Fibroblast of lung (primary cell): ENCODE results near the gene ZNF227. TPM values are rescaled to one million over a fixed set of nuclear protein-coding genes. Genes with fewer than 3 reads are reported as not detected.

ENCODE experiments used
- DNase-seq, 2 donors: peaks; one replicate each; pipeline versions ENCODE4 v3.0.0 to v3.0.0-alpha.2; 2010; ENCODE audit warnings: low read depth in 2 of 2
- H2AFZ ChIP-seq: 2 replicates; pipeline ENCODE4 v1.5.1; 2012; ENCODE audit warnings: low read length, control low read depth, inconsistent platforms
- H3K27ac ChIP-seq: 2 replicates; pipeline ENCODE4 v1.5.1; 2011; ENCODE audit warnings: low read length, control low read depth; ENCODE audit not compliant: insufficient read depth
- H3K27me3 ChIP-seq: 2 replicates; pipeline ENCODE4 v1.5.1; 2011; ENCODE audit warnings: mild to moderate bottlenecking, low read length; ENCODE audit not compliant: control insufficient read depth, insufficient read depth
- H3K36me3 ChIP-seq: 2 replicates; pipeline ENCODE4 v1.5.1; 2011; ENCODE audit warnings: low read length; ENCODE audit not compliant: control insufficient read depth, insufficient read depth
- H3K4me1 ChIP-seq: 2 replicates; pipeline ENCODE4 v1.5.1; 2011; ENCODE audit warnings: low read length; ENCODE audit not compliant: control insufficient read depth, insufficient read depth; ENCODE audit errors: extremely low read depth
- H3K4me2 ChIP-seq: 2 replicates; pipeline ENCODE4 v1.5.1; 2011; ENCODE audit warnings: low read length, control low read depth; ENCODE audit not compliant: insufficient read depth; ENCODE audit errors: extremely low read depth
- H3K4me3 ChIP-seq, 4 experiments: fragments of 200-600 bp in 1 of 4; sonication (generic) in 1 of 4; replicated peaks in 1 of 4; 2 replicates each; pipeline ENCODE4 v1.5.1; 2011 to 2016; ENCODE audit warnings: low read length in 4 of 4, low read depth in 3 of 4, mild to moderate bottlenecking in 3 of 4, control low read depth in 2 of 4, inconsistent platforms in 1 of 4, mixed read lengths in 1 of 4; ENCODE audit not compliant: insufficient read depth in 1 of 4; ENCODE audit errors: control extremely low read depth in 1 of 4
- H3K79me2 ChIP-seq: 2 replicates; pipeline ENCODE4 v1.5.1; 2012; ENCODE audit warnings: mild to moderate bottlenecking, low read length, inconsistent platforms; ENCODE audit not compliant: control insufficient read depth, insufficient read depth
- H3K9ac ChIP-seq: 2 replicates; pipeline ENCODE4 v1.5.1; 2011; ENCODE audit warnings: mild to moderate bottlenecking, low read length, control low read depth; ENCODE audit not compliant: insufficient read depth
- H3K9me3 ChIP-seq: 2 replicates; pipeline ENCODE4 v1.5.1; 2012; ENCODE audit warnings: low read depth, low read length; ENCODE audit not compliant: control insufficient read depth, insufficient read depth
- H4K20me1 ChIP-seq: 2 replicates; pipeline ENCODE4 v1.5.1; 2011; ENCODE audit warnings: low read length; ENCODE audit not compliant: control insufficient read depth, insufficient read depth; ENCODE audit errors: extremely low read depth
- CTCF ChIP-seq, 2 donors: IDR thresholded peaks in 1 of 2; conservative IDR thresholded peaks in 1 of 2; 1 replicate in 1 of 2; 2 replicates in 1 of 2; pipeline ENCODE4 v1.5.1; 2011 to 2012; ENCODE audit warnings: low read length in 2 of 2, control low read depth in 1 of 2, inconsistent platforms in 1 of 2, low read depth in 1 of 2, mild to moderate bottlenecking in 1 of 2
- EZH2 ChIP-seq: IDR thresholded peaks from 2 replicates; pipeline ENCODE4 v1.5.1; 2012; ENCODE audit warnings: low read length, control low read depth, mild to moderate bottlenecking; ENCODE audit errors: missing control alignments
- polyA plus RNA-seq, 2 donors: library from polyadenylated mRNA; depleted of rRNA in 1 of 2; stranded (reverse) in 1 of 2; unstranded in 1 of 2; fragments of >200 nt; gene quantifications; 2 replicates each; pipeline ENCODE4 v1.2.1, GENCODE V29; 2011 to 2012; ENCODE audit warnings: missing spikeins in 1 of 2
- total RNA-seq: library from RNA; depleted of rRNA; stranded (reverse); fragments of >200 nt; gene quantifications from 2 replicates; pipeline ENCODE4 v1.2.1, GENCODE V29; 2014

Gene ZNF227
- total and polyA plus RNA-seq, 2 donors (not counting 1 experiment from before 2014, with no cell fraction given): 9.9 to 32.0 TPM

GRCh38 chr19:44180968-44181367 lies 31.4 kb upstream of the ZNF227 start:
- Histone ChIP-seq H3K4me2 (no peak overlapping the region), H3K9me3 (peaks cover 6% of the 10 kb centered on the region), H3K36me3 (peaks cover 5% of the 10 kb centered on the region), H2AFZ (no peak overlapping the region), H4K20me1 (no peaks in the 10 kb centered on the region), H3K79me2 (no peaks in the 10 kb centered on the region), H3K4me1 (no peaks in the 10 kb centered on the region), H3K27ac (no peak overlapping the region), H3K4me3 (no peak overlapping the region), H3K27me3 (no peaks in the 10 kb centered on the region), H3K9ac (no peak overlapping the region)
- no peak for DNase-seq
- no peak for TF ChIP-seq EZH2
- no peak for TF ChIP-seq CTCF (conservative IDR thresholded peaks at IDR 0.05 in 1 of 2, IDR thresholded peaks at IDR 0.05 in 1 of 2; ENCODE audit: low read depth in 1 of 2, low read length in 2 of 2)

GRCh38 chr19:44182145-44182544 lies 30.2 kb upstream of the ZNF227 start:
- Histone ChIP-seq H4K20me1 (no peaks in the 10 kb centered on the region), H3K4me1 (no peaks in the 10 kb centered on the region), H3K27me3 (no peaks in the 10 kb centered on the region), H2AFZ (no peak overlapping the region), H3K4me3 (no peak overlapping the region), H3K36me3 (no peaks in the 10 kb centered on the region), H3K27ac (no peak overlapping the region), H3K9me3 (no peaks in the 10 kb centered on the region), H3K4me2 (no peak overlapping the region), H3K79me2 (no peaks in the 10 kb centered on the region), H3K9ac (no peak overlapping the region)
- DNase-seq: no peak
- no peak for TF ChIP-seq CTCF (conservative IDR thresholded peaks at IDR 0.05 in 1 of 2, IDR thresholded peaks at IDR 0.05 in 1 of 2; ENCODE audit: low read depth in 1 of 2, low read length in 2 of 2)
- no peak for TF ChIP-seq EZH2

- no peak overlapping the region for H2AFZ ChIP-seq
- no peaks in the 10 kb centered on the region for H3K36me3 ChIP-seq
- no peaks in the 10 kb centered on the region for H3K9me3 ChIP-seq
- no peaks in the 10 kb centered on the region for H3K79me2 ChIP-seq
- no peak overlapping the region for H3K27ac ChIP-seq
- no peaks in the 10 kb centered on the region for H3K4me1 ChIP-seq
- TF ChIP-seq EZH2: no peak
- no peak for TF ChIP-seq CTCF (conservative IDR thresholded peaks at IDR 0.05 in 1 of 2, IDR thresholded peaks at IDR 0.05 in 1 of 2; ENCODE audit: low read depth in 1 of 2, low read length in 2 of 2)
- no peak overlapping the region for H3K9ac ChIP-seq
- no peak overlapping the region for H3K4me2 ChIP-seq
- H3K27me3 ChIP-seq: no peaks in the 10 kb centered on the region
- DNase-seq: no peak
- no peaks in the 10 kb centered on the region for H4K20me1 ChIP-seq
- no peak overlapping the region for H3K4me3 ChIP-seq
Observed at GRCh38 chr19:44190020-44190419, 22.3 kb upstream of the ZNF227 start.
